HG02840 (cell line): Measurements from ENCODE around the gene NTN5.
"Not testable (repeated sequence)": the region's sequence is repeated elsewhere in the genome, so short reads cannot be mapped to it uniquely, and the experiment has no call there.

Source experiments
- ATAC-seq: cut with Tn5 transposase; IDR thresholded peaks from one replicate; pipeline ENCODE4 v1.9.1; 2021; ENCODE audit warnings: mild to moderate bottlenecking, moderate library complexity, moderate number of reproducible peaks; ENCODE audit not compliant: unreplicated experiment, low FRiP score

NTN5 gene

DNA sequence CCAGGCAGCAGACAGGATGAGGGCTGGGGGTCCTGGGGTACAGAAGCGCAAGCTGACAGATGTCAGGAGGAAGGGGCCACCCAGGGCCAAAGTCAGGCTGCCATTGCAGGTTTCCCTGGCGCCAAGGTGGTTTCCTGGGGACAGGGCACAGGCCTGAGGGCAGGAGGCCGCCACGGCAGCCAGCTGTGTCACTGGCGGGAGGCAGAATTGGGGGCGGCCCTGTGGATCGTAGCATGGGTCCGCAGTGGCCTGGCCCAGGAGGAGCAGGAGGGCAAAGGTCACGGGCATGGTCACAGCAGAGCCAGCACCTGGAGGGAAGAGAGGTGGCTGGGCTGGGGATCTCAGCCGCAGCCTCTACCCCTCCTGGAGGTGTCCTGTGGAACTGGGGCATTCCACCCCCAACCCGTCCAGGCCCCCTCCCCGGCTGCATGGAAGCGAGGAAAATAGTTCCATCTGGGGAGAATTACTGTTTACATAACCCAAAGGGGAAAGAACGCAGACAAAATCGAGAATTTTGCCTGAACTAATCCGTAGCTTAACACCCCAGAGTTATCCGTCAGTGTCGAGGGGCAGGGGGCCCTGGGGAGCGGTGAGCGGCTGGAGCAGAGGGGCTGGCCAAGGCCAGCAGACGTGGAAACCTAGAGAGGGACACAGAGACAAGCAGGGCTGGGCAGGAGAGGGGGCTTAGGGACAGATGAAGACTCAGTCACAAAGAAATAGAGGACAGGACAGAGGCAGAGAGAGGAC, 1.9 kb downstream of the NTN5 start:
- no peak for ATAC-seq

DNA sequence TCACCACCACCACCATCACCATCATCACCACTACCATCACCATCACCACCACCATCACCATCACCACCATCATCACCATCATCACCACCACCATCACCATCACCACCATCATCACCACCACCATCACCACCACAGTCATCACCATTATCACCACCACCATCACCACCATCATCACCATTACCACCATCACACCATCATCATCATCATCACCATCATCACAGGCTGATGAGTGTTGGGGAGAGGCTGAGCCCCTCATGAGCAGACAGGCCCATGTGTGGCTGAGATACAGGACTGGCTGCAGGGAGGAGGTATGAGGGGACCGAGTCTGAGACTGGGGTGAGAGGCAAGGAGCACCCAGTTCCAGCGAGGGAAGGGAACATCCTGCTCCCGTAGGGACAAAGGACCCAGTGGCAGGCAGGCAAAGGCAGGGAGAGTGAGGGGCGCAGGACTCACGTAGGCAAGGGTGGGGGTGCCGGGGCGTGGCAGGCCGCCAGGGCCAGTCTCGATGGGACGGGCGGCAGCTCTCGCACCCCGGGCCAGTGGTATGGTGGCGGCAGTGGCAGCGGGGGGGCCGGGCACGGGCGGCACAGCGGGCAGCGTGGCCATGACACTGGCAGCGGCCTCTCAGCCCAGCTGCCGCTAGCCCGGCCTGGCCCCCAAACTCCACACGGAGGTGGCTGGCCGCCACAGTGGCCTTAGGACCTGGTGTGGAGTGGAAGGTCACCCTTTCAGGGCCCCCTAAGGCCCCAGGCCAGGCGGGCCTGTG, 2.7 kb downstream of the NTN5 start:
- ATAC-seq: no peak

DNA sequence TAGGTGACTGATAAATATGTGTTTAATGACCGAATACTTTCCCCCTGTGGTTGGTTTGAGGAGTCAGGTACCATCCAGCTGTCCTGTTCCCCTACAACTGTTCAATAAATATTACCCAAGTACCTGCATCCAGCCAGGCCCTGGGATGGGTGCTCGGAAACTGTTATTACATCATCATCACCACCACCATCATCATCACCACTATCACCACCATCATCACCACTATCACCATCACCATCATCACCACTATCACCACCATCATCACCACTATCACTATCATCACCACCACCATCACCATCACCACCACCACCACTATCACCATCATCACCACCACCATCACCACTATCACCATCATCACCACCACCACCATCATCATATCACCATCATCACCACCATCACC, 4.1 kb downstream of the NTN5 start:
- no peak for ATAC-seq

DNA sequence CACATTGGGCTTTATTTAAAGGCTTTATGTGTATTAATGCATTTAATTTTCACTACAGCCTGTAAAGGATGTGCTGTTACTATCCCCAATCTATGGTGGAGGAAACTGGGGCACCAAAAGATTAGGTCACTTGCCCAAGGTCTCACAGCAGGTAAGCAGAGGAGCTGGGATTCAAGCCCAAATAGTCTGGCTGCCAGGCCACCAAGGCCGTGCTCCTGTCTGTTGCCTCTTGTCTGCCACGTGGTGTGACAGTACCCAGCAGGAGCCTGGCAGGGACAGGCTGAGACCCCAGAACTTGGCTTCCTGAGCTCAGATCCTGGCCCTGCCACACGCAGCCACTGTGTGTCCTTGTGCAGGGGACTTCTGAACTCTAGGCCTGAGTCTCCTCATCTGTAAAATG, 4.5 kb downstream of the NTN5 start:
- no peak for ATAC-seq

DNA sequence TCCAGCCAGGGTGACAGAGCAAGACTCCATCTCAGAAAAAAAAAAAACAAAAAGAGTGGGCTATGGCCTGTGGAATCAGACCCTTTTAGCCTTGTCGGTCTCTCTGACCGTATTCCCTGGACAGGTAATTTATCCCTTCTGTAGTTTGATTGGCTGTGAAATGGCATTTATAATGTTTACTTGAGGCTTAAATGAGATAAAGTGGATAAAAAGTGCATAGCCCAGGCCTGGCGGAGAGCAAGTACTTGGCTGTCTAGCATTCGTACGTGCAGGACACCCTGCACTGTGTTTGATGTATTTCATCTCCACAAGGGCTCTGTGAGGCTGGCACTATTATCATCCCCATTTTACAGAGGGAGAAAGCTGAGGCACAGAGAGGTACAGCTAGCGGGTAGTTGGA, 7.0 kb downstream of the NTN5 start:
- ATAC-seq: no peak

DNA sequence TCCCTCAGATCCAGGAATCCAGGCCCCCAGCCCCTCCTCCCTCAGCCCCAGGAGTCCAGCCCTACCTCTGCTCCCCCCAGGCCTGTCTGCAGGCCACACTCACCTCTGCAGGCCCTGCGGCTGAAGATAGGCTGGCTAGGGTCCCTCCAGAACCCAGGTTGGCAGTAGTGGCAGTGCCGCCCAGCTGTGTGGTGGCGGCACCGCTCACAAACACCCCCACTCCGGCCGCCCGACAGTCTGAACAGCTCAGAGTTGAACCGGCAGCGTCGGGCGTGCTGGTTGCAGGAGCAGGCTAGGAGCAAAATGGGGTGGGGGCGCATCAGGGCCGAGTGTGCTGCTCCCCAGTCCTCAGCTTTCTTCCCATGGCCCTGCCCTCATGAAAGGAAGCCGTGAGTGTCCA, 8.3 kb downstream of the NTN5 start:
- ATAC-seq: no peak

DNA sequence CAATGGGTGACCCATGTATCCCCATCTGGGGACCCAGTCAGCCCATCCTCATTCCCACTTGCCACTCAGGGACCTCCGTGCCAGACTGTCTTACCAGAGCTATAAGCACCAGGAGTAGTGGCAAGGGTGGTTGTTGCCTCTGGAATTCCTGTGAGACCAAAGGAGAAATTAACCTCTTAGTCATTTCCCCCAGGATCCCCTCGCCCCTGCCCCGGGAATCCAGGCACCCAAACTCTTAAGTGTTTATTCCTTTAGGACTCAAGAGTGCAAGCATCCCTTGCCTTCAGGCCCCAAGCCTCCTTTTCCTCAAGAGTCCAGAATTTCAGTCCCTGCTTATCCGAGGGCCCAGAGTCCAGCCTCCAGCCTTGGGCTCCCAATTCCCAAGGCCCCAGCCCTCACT, 9.2 kb downstream of the NTN5 start:
- no peak for ATAC-seq

DNA sequence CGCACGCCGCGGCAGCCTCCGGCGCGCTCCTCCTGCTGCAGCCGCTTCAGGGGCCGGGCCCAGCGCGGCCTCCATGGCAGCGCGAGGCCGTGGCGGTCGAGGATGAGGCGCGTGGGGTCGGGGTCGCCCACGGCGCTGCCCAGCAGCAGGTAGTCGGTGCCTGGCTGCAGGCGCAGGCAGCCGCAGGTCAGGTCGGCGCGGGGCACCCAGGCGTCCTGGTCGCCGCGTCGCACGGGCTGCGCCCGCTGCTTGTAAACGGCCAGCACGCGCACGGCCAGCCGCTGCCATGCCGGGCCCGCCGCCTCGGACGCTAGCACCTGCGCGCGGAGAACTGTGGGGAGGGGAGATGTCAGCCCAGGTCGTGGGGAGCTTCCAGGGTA, 11.1 kb downstream of the NTN5 start:
- no peak for ATAC-seq

DNA sequence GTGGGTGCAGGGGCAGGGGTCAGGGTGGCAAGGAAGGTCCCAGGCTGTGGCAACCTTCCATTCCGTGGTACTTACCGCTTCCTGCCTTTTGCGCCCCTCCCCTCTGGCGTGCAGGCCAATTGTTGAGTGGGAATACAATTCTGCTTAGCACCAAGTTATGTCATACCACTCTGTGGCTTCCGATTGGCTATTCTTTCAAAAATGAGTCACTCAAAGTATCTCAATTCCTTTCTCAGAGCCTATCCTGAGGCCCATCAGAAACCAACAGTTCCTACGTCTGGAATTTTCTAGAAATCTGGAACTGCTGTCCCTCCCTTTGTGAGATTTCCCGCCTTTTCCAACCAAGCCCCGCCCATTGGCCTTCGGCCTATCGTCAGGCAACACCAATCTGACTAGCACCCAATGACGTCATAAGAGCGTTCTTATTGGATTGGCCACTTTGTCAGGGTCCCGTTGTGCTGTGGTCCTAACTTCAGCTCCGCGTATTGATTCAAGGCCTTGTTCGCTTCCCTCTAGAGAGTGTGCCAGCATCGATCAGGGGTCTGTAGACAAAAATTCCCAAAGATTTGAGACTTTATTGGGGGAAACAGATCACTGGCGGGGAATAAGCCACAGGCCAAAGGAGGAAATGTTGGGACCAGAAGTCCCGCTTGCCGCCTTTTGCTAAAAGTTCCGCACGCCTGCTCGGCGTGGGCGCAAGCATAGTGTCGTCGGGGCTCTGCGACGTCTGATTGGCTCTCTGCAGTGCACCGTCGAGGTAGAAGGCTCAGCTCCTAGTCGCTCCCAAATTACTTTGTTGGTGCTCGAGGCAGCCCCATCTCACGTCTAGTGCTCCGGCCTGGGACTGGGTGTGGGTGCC, 11.7 kb downstream of the NTN5 start:
- ATAC-seq: peak; percentile 84

DNA sequence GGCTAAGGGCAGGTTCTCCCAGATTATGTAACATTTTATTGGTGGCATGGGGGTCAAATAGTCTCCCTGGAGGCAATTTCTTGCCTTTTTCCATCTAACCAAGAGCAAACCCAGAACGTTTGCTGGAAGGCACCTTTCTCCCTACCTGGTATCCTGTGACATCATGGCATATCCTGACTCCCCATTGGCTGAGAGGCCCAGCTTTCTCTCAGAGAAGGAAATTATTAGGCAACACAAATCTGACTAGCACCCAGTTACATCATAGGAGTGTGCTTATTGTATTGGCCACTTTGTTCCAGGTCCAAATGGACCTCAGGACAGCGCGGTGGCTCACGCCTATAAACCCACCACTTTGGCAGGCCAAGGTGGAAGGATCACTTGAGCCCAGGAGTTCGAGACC, 13.0 kb downstream of the NTN5 start:
- no peak for ATAC-seq

DNA sequence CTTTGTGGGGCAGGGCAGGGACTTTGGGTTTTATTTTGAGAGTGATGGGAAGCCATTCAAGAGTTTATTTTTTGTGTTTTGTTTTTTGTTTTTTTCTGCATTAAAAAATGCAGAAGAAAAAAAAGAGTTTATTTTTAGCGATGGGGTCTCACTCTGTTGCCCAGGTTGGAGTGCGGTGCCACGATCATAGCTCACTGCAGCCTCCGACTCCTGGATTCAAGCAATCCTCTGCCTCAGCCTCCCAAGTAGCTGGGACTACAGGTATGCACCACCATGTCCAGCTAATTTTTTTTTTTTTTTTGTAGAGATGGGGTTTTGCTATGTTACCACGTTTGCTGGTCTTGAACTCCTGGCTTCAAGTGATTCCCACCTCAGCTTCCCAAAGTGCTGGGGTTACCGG, 14.3 kb downstream of the NTN5 start:
- no peak for ATAC-seq

DNA sequence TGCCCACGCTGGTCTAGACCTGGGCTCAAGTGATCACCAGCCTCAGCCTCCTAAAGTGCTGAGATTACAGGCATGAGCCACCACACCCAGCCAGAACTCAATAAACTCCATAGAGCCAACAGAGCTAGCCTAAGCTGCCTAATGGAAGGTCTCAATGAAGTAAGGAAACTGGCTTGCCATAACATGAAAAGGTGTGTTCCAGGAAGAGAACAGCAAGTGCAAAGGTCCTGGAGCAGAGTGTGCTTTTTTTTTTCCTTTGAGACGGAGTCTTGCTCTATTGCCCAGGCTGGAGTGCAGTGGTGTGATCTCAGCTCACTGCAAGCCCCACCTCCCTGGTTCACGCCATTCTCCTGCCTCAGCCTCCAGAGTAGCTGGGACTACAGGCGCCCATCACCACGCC, 15.0 kb downstream of the NTN5 start:
- ATAC-seq: not testable (repeated sequence)

DNA sequence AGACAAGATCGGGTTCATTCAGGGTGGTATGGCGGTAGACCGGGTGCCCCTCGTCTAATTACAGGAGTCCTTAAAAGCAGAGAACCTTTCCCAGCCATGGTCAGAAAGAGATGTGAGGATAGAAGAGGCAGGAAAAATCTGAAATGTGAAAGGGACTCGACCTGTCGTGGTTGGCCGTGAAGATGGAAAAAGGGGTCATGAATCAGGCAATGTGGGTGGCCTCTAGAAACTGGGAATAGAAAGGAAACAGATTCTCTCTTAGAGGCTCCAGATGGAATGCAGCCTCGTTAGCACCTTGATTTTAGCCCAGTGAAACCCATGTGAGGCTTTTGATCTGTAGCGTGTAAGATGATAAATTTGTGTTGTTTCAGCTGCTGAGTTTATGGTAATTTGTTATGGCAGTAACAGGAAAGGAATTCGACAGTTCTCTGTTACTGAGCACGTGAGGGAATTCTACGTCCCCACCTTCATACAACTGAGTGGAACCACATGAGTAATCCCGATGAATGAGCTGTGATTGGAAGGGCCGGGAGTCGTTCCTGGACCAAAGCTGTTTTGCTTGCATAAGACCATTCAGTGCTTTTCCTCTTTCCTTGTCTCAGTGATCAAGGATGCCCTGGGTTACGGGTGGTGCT, 15.9 kb downstream of the NTN5 start:
- no peak for ATAC-seq

DNA sequence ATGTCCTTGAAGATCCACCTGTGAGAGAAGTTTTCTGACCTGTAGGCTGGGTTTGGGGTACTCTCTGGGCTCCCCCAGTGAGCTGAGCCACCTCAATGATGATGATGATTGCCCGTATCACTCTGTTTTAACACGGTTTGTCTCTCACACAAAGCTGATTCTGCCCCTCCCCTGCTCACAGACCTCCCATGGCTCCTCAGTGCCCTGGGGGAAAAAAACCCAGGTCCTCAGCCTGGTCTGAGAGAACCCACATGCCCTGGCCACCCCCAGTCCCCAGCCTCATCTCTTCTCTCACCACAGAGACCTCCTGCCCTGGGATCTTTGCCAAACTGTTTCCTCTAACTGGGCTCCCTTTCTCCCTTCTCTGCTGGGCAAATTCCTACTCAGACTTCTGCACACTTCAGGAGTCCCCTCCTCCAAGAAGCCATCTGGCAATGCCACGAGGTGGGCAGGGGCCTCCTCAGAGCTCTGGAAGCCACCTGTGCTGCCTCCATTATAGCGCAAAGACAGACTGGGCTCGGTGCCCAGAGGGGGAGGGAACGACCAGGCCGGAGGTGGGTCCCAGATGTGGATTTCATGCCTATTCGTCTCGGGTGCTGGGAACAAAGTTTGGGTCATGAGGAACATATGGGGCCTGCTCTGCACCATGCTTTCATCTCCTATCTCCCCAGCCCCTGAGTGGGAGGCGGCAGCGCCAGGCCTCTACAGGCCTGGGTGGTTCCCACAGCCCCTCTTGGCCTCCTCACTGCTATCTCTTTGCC, 18.3 kb downstream of the NTN5 start:
- ATAC-seq: no peak

DNA sequence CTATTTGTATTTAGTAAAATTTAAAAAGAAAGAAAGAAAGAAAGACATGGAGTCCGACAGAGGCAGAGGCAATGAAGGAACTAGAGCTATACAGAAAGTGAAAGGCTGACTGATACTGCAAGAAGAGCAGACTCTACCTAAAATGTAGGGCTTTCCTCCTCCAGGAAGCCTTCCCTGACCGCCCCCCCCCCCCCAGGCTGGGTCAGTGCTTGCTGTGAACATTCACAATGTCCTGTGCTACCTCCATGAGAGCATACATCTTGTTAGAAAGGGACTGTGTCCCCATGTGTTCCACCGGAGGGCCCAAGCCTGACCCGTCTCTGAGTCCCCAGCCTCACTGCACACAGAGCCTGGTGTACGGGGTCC, 21.2 kb downstream of the NTN5 start:
- ATAC-seq: no peak

DNA sequence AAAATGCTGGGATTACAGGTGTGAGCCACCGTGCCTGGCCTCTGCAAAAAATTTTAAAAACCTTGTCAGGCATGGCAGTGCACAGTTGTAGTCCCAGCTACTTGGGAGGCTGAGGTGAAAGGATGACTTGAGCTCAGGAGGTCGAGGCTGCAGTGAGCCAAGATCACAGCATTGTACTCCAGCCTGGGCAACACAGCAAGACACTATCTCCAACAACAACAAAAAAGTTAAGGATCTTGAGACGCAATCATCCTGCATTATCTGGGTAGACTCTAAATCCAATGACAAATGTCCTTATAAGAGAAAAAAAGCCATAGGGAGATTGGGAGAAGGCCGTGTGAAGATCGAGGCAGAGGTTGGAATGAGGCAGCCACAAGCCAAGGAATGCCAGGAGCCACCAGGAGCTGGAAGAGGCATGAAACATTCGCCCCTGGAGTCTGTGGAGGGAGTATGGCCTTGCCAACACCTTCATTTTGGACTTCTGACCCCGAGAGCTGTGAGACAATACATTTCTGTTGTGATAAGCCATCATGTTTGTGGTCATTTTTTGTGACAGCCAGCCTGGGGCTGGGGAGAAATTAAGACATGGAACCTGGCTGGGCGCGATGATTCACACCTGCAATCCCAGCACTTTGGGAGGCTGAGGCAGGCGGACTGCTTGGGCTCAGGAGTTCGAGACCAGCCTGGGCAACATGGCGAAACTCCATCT, 21.7 kb downstream of the NTN5 start:
- no peak for ATAC-seq

DNA sequence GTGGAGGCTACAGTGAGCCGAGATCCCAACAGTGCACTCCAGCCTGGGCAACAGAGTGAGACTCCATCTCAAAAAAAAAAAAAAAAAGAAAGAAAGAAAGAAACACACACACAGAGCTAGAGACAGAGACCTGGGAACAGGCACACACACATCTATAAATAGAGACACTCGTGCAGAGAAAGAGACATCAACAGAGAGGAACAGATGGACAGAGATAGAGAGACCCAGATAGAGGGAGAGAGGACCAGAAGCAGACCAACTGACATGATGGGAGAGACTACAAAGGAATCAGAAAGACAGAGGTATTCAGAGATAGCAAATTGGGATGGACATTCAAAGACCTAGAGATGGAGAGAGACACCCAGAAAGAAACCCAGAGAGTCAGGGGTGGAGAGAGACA, 24.7 kb downstream of the NTN5 start:
- no peak for ATAC-seq

DNA sequence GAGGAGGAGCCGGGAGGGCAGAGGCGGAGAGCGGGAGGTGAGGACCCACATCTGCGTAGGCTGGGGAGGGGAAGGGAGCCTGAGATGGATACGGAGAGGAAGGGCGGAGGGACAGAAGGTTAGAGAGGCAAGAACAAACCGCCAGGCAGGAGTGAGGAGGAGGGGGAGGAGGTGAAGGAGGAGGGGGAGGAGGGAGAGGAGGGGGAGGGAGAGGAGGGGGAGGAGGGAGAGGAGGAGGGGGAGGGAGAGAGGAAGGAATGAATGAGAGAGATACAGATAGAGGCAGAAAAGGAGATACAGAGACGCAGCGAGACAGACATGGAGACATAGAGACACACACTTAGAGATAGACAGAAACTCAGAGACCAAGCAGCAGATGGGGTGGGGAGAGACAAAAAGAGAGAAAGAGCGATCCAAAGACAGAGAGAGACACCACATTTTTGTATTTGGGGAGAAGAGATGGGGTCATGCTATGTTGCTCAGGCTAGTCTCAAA, 26.0 kb downstream of the NTN5 start:
- no peak for ATAC-seq

DNA sequence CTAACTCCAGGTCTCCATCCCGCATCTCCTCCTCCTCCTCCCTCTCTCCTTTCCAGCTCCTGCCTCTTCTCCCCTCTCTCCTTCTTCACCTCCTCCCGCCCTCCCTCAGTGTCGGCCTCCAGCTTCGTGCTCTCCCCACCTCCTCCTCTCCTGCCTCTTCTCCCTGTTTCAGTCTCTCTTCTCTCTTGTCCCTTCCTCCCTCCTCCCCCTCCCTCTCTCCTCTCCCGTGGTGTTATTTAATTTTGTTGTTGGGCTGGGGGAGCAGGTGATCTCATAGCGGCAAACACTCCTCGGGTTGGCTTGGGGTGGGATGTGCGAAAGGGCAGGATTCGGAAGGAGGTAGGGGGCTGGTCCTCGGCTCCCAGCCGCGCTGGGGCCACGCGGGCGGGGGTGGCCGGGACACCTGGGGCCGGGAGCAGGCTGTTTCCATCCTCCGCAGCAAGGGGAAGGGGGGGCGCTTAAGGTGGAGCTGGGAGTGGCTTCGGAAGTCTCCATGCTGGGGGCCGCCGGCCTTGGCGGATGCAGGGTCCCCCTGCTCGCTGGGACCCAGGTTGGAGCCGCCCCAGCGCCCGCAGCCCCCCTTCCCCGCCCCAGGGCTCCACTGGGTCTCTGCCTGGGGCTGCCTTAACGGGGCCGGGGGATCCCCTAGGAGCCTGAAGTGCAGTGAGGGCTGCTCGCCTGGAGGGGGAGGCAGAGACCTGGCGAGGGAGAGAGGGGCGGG, 26.7 kb downstream of the NTN5 start, which contains the start of gene CA11:
CA11 (minus strand) TSS at position 187 of the 721 bp plus-strand sequence. CDS start 555 bp downstream, outside the sequence.
- ATAC-seq: no peak
